Ishikawa (cell line): Measurements from ENCODE around the gene CGN.

Source experiments
- CEBPB ChIP-seq: IDR thresholded peaks from 2 replicates; pipeline ENCODE4 v1.6.1; 2012
- CREB1 ChIP-seq: IDR thresholded peaks from 2 replicates; pipeline ENCODE4 v1.6.1; 2012; ENCODE audit warnings: low read depth
- EGR1 ChIP-seq: IDR thresholded peaks from 2 replicates; pipeline ENCODE4 v1.6.1; 2012
- EP300 ChIP-seq: IDR thresholded peaks from 2 replicates; pipeline ENCODE4 v1.6.1; 2012; ENCODE audit warnings: borderline replicate concordance
- FOXM1 ChIP-seq: IDR thresholded peaks from 2 replicates; pipeline ENCODE4 v1.6.1; 2012; ENCODE audit warnings: low read depth, borderline replicate concordance
- NFIC ChIP-seq: IDR thresholded peaks from 2 replicates; pipeline ENCODE4 v1.6.1; 2012
- RAD21 ChIP-seq: IDR thresholded peaks from 2 replicates; pipeline ENCODE4 v1.6.1; 2012; ENCODE audit warnings: low read depth
- TAF1 ChIP-seq: IDR thresholded peaks from 2 replicates; pipeline ENCODE4 v1.6.1; 2012; ENCODE audit warnings: low read depth, mild to moderate bottlenecking
- TCF12 ChIP-seq: IDR thresholded peaks from 2 replicates; pipeline ENCODE4 v1.6.1; 2012; ENCODE audit warnings: low read depth
- TEAD4 ChIP-seq: IDR thresholded peaks from 2 replicates; pipeline ENCODE4 v1.6.1; 2012
- YY1 ChIP-seq: IDR thresholded peaks from 2 replicates; pipeline ENCODE4 v1.6.1; 2012; ENCODE audit warnings: low read depth
- ZBTB7A ChIP-seq: IDR thresholded peaks from 2 replicates; pipeline ENCODE4 v1.6.1; 2012; ENCODE audit warnings: low read depth
- TF ChIP-seq, protein P1 (sequence below): IDR thresholded peaks from 2 replicates; pipeline ENCODE4 v1.6.1; 2012
- TF ChIP-seq, protein P2 (sequence below): IDR thresholded peaks from 2 replicates; pipeline ENCODE4 v1.6.1; 2012
- TF ChIP-seq, protein P3 (sequence below): IDR thresholded peaks from 2 replicates; pipeline ENCODE4 v1.6.1; 2012; ENCODE audit warnings: low read depth, mild to moderate bottlenecking

Gene CGN

DNA sequence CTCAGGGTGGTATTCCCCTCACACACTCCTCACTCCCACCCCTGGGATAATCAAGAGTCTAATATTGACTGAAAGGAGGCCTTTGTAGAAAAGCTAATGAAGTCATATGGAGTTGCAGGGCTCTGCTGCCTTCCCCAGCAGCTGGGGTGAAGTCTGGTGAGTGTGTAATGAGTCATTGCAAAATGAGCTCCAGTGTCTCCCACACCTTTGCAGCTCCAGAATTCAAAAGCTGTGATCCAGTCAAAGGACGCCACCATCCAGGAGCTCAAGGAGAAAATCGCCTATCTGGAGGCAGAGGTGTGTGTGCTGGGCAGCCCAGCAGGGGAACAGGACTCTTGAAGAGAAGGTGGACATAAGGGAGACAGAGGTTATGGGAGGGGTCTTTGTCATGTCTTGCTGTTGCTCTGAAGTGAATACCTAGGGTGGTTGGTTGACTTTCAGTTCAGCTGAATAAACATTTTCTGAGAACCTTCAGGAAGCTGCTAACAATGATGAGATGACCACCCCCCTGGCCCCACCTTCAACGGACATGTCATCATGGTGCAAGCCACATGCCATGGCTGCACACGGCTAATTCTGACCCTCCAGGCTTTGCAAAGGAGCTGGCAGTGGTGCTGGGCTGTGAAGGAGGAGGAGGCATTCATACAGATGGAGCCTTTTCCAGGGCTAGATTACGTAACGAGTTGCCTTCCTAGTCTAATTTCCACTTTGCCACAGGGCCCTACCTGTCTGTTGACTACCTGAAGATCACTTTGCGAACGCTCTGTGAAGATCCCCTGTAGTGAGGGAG lies 68.4 kb downstream of the CGN start:
- TF ChIP-seq FOXM1 (no peak), NFIC (no peak), ZBTB7A (no peak)
- TF ChIP-seq, protein P1, sequence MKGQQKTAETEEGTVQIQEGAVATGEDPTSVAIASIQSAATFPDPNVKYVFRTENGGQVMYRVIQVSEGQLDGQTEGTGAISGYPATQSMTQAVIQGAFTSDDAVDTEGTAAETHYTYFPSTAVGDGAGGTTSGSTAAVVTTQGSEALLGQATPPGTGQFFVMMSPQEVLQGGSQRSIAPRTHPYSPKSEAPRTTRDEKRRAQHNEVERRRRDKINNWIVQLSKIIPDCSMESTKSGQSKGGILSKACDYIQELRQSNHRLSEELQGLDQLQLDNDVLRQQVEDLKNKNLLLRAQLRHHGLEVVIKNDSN: no peak
- TF ChIP-seq, protein P2, sequence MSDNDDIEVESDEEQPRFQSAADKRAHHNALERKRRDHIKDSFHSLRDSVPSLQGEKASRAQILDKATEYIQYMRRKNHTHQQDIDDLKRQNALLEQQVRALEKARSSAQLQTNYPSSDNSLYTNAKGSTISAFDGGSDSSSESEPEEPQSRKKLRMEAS: no peak

DNA sequence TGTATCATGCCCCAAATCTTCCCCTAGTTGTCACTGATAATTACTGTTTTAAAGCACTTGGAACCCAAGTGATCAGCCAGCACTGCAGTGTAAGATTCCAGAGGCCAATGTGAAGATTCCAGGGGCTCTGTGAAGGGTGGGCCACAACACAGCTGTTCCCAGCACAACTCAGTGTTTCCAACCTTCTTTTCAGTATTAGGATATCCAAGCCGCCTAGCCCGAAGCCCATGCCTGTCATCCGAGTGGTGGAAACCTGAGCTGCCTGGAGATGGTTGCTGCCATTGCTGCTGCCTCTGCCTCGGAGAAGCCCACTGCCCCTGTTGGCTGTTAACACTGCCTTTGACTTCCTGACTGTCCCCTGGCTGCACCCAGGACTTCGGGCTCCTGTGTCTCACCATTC lies 70.3 kb downstream of the CGN start:
- TF ChIP-seq CEBPB: no peak
- TF ChIP-seq, protein P3, sequence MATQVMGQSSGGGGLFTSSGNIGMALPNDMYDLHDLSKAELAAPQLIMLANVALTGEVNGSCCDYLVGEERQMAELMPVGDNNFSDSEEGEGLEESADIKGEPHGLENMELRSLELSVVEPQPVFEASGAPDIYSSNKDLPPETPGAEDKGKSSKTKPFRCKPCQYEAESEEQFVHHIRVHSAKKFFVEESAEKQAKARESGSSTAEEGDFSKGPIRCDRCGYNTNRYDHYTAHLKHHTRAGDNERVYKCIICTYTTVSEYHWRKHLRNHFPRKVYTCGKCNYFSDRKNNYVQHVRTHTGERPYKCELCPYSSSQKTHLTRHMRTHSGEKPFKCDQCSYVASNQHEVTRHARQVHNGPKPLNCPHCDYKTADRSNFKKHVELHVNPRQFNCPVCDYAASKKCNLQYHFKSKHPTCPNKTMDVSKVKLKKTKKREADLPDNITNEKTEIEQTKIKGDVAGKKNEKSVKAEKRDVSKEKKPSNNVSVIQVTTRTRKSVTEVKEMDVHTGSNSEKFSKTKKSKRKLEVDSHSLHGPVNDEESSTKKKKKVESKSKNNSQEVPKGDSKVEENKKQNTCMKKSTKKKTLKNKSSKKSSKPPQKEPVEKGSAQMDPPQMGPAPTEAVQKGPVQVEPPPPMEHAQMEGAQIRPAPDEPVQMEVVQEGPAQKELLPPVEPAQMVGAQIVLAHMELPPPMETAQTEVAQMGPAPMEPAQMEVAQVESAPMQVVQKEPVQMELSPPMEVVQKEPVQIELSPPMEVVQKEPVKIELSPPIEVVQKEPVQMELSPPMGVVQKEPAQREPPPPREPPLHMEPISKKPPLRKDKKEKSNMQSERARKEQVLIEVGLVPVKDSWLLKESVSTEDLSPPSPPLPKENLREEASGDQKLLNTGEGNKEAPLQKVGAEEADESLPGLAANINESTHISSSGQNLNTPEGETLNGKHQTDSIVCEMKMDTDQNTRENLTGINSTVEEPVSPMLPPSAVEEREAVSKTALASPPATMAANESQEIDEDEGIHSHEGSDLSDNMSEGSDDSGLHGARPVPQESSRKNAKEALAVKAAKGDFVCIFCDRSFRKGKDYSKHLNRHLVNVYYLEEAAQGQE: no peak
- TF ChIP-seq TCF12: no peak
- no peak for TF ChIP-seq EP300
- no peak for TF ChIP-seq TEAD4
- no peak for TF ChIP-seq EGR1
- no peak for TF ChIP-seq YY1
- no peak for TF ChIP-seq CREB1
- TF ChIP-seq NFIC: no peak
- TF ChIP-seq, protein P1: no peak
- TF ChIP-seq, protein P2: no peak
- TF ChIP-seq ZBTB7A: no peak
- no peak for TF ChIP-seq RAD21

DNA sequence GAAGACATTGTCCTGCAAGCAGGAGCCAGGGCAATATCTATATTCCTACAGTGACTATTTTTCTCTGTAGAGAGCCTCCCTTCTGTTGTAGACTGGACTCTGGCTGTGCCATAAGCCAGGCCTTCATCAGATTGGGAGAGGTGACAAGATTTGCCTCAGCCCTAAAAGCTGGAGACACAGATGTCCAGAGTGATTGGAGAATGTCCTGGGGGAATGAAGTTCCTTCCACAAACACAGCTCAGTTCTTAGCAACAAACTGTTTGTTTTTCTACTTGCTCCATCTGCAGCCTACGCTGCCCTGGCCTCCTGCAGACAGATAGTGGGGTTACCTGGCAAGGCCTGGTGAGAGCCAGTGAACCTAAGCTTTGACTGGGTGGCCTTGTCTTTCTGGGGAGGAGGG lies 70.7 kb downstream of the CGN start:
- TF ChIP-seq, protein P2: no peak
- TF ChIP-seq TAF1 (no peak), CREB1 (no peak), FOXM1 (no peak), NFIC (no peak), TCF12 (no peak), EGR1 (no peak)

DNA sequence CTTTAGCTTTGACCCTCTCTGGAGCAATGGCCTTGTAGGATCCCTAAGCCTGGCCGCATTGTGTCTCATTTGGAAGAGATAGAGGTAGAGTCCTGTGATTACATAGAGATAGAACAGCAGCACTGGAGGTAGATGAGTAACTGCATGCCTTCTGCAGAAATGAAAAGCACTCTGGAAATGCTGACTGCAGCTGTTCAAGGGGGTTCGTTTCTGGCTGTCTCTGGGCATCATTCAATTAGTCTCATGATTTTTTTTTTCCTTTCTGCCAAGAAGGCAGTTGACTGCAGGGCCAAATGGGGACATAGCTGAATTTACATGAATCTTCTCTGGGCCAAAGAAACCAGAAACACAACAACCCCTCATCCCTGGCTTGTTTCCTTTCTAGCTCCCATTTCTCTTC lies 72.6 kb downstream of the CGN start:
- no peak for TF ChIP-seq FOXM1
- TF ChIP-seq, protein P1: no peak
- TF ChIP-seq EP300: no peak
- no peak for TF ChIP-seq RAD21
- TF ChIP-seq NFIC: no peak
- TF ChIP-seq, protein P2: no peak
- no peak for TF ChIP-seq ZBTB7A
- no peak for TF ChIP-seq YY1
- TF ChIP-seq TAF1: no peak
- no peak for TF ChIP-seq CREB1
- TF ChIP-seq TCF12: no peak
- no peak for TF ChIP-seq TEAD4
- TF ChIP-seq EGR1: no peak
- TF ChIP-seq, protein P3: no peak
- no peak for TF ChIP-seq CEBPB

DNA sequence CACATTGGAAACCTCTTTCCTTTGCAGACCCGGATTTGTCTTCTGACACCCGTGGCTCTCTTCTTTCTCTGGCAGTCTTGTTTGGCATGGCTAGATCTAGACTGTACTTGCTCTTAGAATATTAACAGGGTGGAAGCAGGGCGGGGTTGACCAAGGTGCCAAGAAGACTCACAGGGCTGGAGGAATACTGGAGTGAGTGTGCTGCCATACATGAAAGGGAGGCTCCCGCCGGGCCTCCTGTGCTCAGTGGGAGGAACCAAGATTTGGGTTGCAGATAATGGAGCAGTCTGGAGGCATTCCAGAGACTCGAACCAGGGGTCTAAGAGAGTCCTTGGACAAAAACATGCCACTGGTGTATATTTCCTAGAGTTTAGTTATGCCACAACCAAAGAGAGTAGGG lies 73.1 kb downstream of the CGN start:
- TF ChIP-seq TAF1: no peak
- no peak for TF ChIP-seq EGR1
- TF ChIP-seq CEBPB: no peak
- no peak for TF ChIP-seq RAD21
- no peak for TF ChIP-seq TEAD4
- TF ChIP-seq FOXM1: no peak
- no peak for TF ChIP-seq ZBTB7A
- no peak for TF ChIP-seq YY1
- TF ChIP-seq TCF12: no peak
- TF ChIP-seq EP300: no peak
